K562 (cell line): ENCODE results near the gene KCNE2. TPM values are rescaled to one million over a fixed set of nuclear protein-coding genes. Genes with fewer than 3 reads are reported as not detected.

ENCODE experiments used
- ATAC-seq: fragments of 200-7000 bp; cut with Tn5 transposase; 3 replicates; pipeline ENCODE4 v1.9.1; 2020; ENCODE audit warnings: moderate library complexity
- BruUV-seq: library from RNA; stranded (reverse); fragments of 400-500 nt; replicated peaks from 2 replicates; lab custom pipeline; 2021; lab: Mats Ljungman, UMichigan
- CTCF ChIA-PET: fragments of 300-600 bp; formaldehyde crosslinking; extraction: SDS; loops from one replicate; lab custom pipeline; 2021; ENCODE audit warnings: low intra/inter-chr PET ratio; lab: Yijun Ruan, JAX
- POLR2A ChIA-PET: fragments of 300-600, 350-650 bp; sonication (Branson Sonifier 250); formaldehyde crosslinking; extraction: SDS; loops from one replicate; lab custom pipeline; 2021; ENCODE audit warnings: antibody characterized with exemption, inconsistent platforms; lab: Yijun Ruan, JAX
- DNase-seq, 4 experiments: peaks; one replicate each; pipeline versions ENCODE4 v3.0.0 to v3.0.0-alpha.2; 2011 to 2018; ENCODE audit warnings: low spot score in 3 of 4, mixed read lengths in 3 of 4; ENCODE audit errors: extremely low read depth in 1 of 4
- FAIRE-seq: peaks from 2 replicates; lab custom pipeline; 2011; peaks lifted over from hg19 to GRCh38; lab: Jason Lieb, UNC
- H2AFZ ChIP-seq: 2 replicates; pipeline ENCODE4 v1.6.0; 2011; ENCODE audit warnings: low read depth, low read length, control low read depth, inconsistent platforms
- H3K27ac ChIP-seq: fragments of 200-600 bp; 3 replicates; pipeline ENCODE4 v1.8.0; 2011; ENCODE audit warnings: low read depth, mild to moderate bottlenecking, control low read depth, inconsistent platforms, low read length, moderate library complexity, mixed read lengths; ENCODE audit errors: extremely low read depth
- H3K27me3 ChIP-seq, 2 experiments: fragments of 300-600 bp in 1 of 2; 2 replicates in 1 of 2; 3 replicates in 1 of 2; pipeline versions ENCODE4 v1.6.0 to v1.8.0; 2011; ENCODE audit warnings: inconsistent platforms in 2 of 2, low read length in 2 of 2, mild to moderate bottlenecking in 1 of 2, mixed read lengths in 1 of 2, moderate library complexity in 1 of 2; ENCODE audit not compliant: control insufficient read depth in 2 of 2, insufficient read depth in 2 of 2
- H3K36me3 ChIP-seq: fragments of 300-600 bp; 3 replicates; pipeline ENCODE4 v1.8.0; 2011; ENCODE audit warnings: mild to moderate bottlenecking, low read length, inconsistent platforms; ENCODE audit not compliant: control insufficient read depth, insufficient read depth
- H3K4me1 ChIP-seq, 2 experiments: fragments of 200-600 bp in 1 of 2; replicated peaks in 1 of 2; 2 replicates in 1 of 2; 3 replicates in 1 of 2; pipeline versions ENCODE4 v1.5.1 to v1.8.0; 2011; ENCODE audit warnings: inconsistent platforms in 2 of 2, low read length in 2 of 2, mild to moderate bottlenecking in 1 of 2, mixed read lengths in 1 of 2, moderate library complexity in 1 of 2; ENCODE audit not compliant: control insufficient read depth in 2 of 2, insufficient read depth in 2 of 2
- H3K4me2 ChIP-seq: 2 replicates; pipeline ENCODE4 v1.6.1; 2011; ENCODE audit warnings: low read length, control low read depth, inconsistent platforms, mixed read lengths; ENCODE audit not compliant: insufficient read depth
- H3K4me3 ChIP-seq: fragments of 200-600 bp; sonication (generic), shearing (Covaris generic); 2 replicates; pipeline ENCODE4 v1.5.1; 2016; ENCODE audit warnings: control low read depth, inconsistent platforms
- H3K79me2 ChIP-seq: fragments of 200-600 bp; 3 replicates; pipeline ENCODE4 v1.8.0; 2011; ENCODE audit warnings: low read length, inconsistent platforms; ENCODE audit not compliant: control insufficient read depth, insufficient read depth
- H3K9ac ChIP-seq, 2 experiments: 2 replicates each; pipeline versions ENCODE4 v1.6.0 to v1.6.1; 2011; ENCODE audit warnings: low read depth in 2 of 2, low read length in 2 of 2, control low read depth in 1 of 2, inconsistent platforms in 1 of 2, mild to moderate bottlenecking in 1 of 2, mixed read lengths in 1 of 2; ENCODE audit not compliant: insufficient read depth in 1 of 2
- H3K9me1 ChIP-seq: one replicate; pipeline ENCODE4 v1.6.0; 2011; ENCODE audit warnings: inconsistent platforms, mild to moderate bottlenecking, low read length, moderate library complexity; ENCODE audit not compliant: control insufficient read depth, insufficient read depth
- H3K9me3 ChIP-seq: replicated peaks from 2 replicates; pipeline ENCODE4 v1.5.1; 2011; ENCODE audit warnings: low read depth, low read length, inconsistent platforms; ENCODE audit not compliant: control insufficient read depth, insufficient read depth
- H4K20me1 ChIP-seq: replicated peaks from 2 replicates; pipeline ENCODE4 v1.6.1; 2011; ENCODE audit warnings: low read length, inconsistent platforms, mixed read lengths; ENCODE audit not compliant: control insufficient read depth, insufficient read depth
- CTCF ChIP-seq, 3 experiments: IDR thresholded peaks in 2 of 3; conservative IDR thresholded peaks in 1 of 3; 2 replicates each; pipeline ENCODE4 v1.5.1; 2011 to 2012; ENCODE audit warnings: low read length in 3 of 3, mild to moderate bottlenecking in 3 of 3, control low read depth in 2 of 3, improper control_type of control experiment in 1 of 3, inconsistent platforms in 1 of 3, low read depth in 1 of 3, mixed read lengths in 1 of 3, moderate library complexity in 1 of 3; ENCODE audit not compliant: insufficient read depth in 2 of 3
- UBTF ChIP-seq, 2 experiments: IDR thresholded peaks; 2 replicates each; pipeline ENCODE4 v1.6.1; 2012; ENCODE audit warnings: improper control_type of control experiment in 2 of 2, low read depth in 2 of 2, low read length in 2 of 2, borderline replicate concordance in 1 of 2
- WGBS: fragments of 100-300 bp; shearing (Covaris generic); methylation state at CpG from one replicate; pipeline ENCODE4 v1.1.6; 2016; ENCODE audit warnings: low coverage, mixed read lengths; ENCODE audit not compliant: insufficient coverage; ENCODE audit errors: missing lambda C conversion rate; 5-methylcytosine and 5-hydroxymethylcytosine counted together
- in situ Hi-C: fragments of 300-500 bp; cut with MboI; formaldehyde crosslinking; loops from 4 replicates; pipeline ENCODE4 v1.15.0; 2018; ENCODE audit warnings: inconsistent platforms, mixed read lengths
- intact Hi-C: fragments of 100-400 bp; cut with micrococcal nuclease; formaldehyde crosslinking; loops from 2 replicates; pipeline ENCODE4 v1.14.2; 2022
- polyA plus RNA-seq, 8 experiments: library from polyadenylated mRNA; depleted of rRNA in 4 of 8; stranded (reverse) in 5 of 8; unstranded in 3 of 8; fragments of >200 nt; fragmentation: Nextera tagmentation in 2 of 8; fragmentation: Illumina TruSeq in 1 of 8; extraction: Ambion mirVana in 2 of 8; extraction: Trizol in 1 of 8; gene quantifications; 2 replicates each; pipeline versions ENCODE4 v1.2.1 to v1.2.3, GENCODE V29; 2011 to 2014; ENCODE audit warnings: inconsistent platforms in 1 of 8, missing spikeins in 1 of 8
- total RNA-seq, 7 experiments: library from RNA; depleted of rRNA in 6 of 7; stranded (reverse); fragments of >200 nt in 6 of 7; fragmentation: Illumina TruSeq in 2 of 7; extraction: Trizol in 2 of 7; gene quantifications; 2 replicates each; pipeline versions ENCODE4 v1.2.1 to v1.2.3, GENCODE V29; 2011 to 2021; ENCODE audit warnings: low replicate concordance in 1 of 7

KCNE2 gene
- total and polyA plus RNA-seq, 9 of the 15 experiments (the other 6 are each of a cell fraction or from before 2014, with no cell fraction given) = not detected

- Histone ChIP-seq H3K9me3 (no peaks in the 10 kb centered on the region), H3K9me1 (no peaks in the 10 kb centered on the region), H3K79me2 (no peaks in the 10 kb centered on the region), H3K36me3 (no peaks in the 10 kb centered on the region)
- in situ Hi-C loops = no loop called here
- TF ChIP-seq UBTF (IDR thresholded peaks at IDR 0.05; ENCODE audit: borderline replicate concordance in 1 of 2, low read depth in 2 of 2, low read length in 2 of 2) = no peak
- peak in 2 of 3 experiments; percentile 18 to 28; a peak in 1 of 6 replicates for TF ChIP-seq CTCF (IDR thresholded peaks at IDR 0.05 in 2 of 3, conservative IDR thresholded peaks at IDR 0.05 in 1 of 3; ENCODE audit: insufficient read depth in 2 of 3, low read depth in 1 of 3, low read length in 3 of 3)
- TF ChIP-seq, all 486 proteins: peak for 1
- 12% methylated on average over 12 of the region's 12 CpGs for WGBS
- POLR2A ChIA-PET = interaction anchor here (0.9 kb wide), 1 partner anchor 8 kb away, joined by 4 read pairs; no protein-coding TSS in a partner anchor
- H3K4me3 ChIP-seq = no peak overlapping the region
- H3K9ac ChIP-seq = no peak overlapping the region
- H3K4me1 ChIP-seq = peaks cover 0 to 2% of the 10 kb centered on the region in 2 experiments; a peak in 2 of 5 replicates
- ATAC-seq = peak; percentile 59; the same call in 2 of the 3 replicates
- no peak overlapping the region for H3K4me2 ChIP-seq
- peak in 1 of 4 experiments; percentile 24 for DNase-seq
- no peak overlapping the region for H2AFZ ChIP-seq
- no peak for FAIRE-seq
- intact Hi-C loops = no loop called here
- H3K27ac ChIP-seq = no peak overlapping the region
- no peaks in the 10 kb centered on the region for H4K20me1 ChIP-seq
- CTCF ChIA-PET = interaction anchor here (0.7 to 2.0 kb wide), 3 partner anchors 18 to 437 kb away, joined by 3 to 14 read pairs (median 6); no protein-coding TSS in a partner anchor
- peaks cover 2 to 9% of the 10 kb centered on the region in 2 experiments; a peak in 3 of 5 replicates for H3K27me3 ChIP-seq
- BruUV-seq = no TSS peak
Observed at GRCh38 chr21:34360488-34361241, 3.1 kb upstream of the KCNE2 start.
